Pulmonary artery endothelial cell (primary cell): ENCODE data around the gene CRABP2. TPM values are rescaled to one million over a fixed set of nuclear protein-coding genes. Genes with fewer than 3 reads are reported as not detected.

Source experiments
- DNase-seq: peaks from one replicate; pipeline ENCODE4 v3.0.0-alpha.2; 2011; ENCODE audit warnings: low read depth, low spot score
- total RNA-seq: library from RNA; depleted of rRNA; stranded (reverse); fragments of >200 nt; gene quantifications from 2 replicates; pipeline ENCODE4 v1.2.3, GENCODE V29; 2014

The CRABP2 gene
- total RNA-seq, 1 donor from 2014 or later, result 0.46 TPM

- DNase-seq, result no peak
Observed at GRCh38 chr1:156656806-156657740, 48.3 kb downstream of the CRABP2 start.

- no peak for DNase-seq
Observed at GRCh38 chr1:156655904-156656516, 49.4 kb downstream of the CRABP2 start.

GRCh38 chr1:156655151-156655903 lies 50.1 kb downstream of the CRABP2 start:
- DNase-seq, result no peak

GRCh38 chr1:156654700-156655099 lies 50.7 kb downstream of the CRABP2 start:
- no peak for DNase-seq

- DNase-seq, result no peak
Observed at GRCh38 chr1:156652992-156653355, 52.4 kb downstream of the CRABP2 start.

- no peak for DNase-seq
Observed at GRCh38 chr1:156652131-156652991, 53.0 kb downstream of the CRABP2 start.

Other genes starting within 250 kb of the CRABP2 start
- gene MEF2D, start 204.8 kb downstream of the CRABP2 start, total RNA-seq, result 3.8 and 4.7 TPM in 2 replicates
- 19.1 and 37.9 TPM in 2 replicates for gene IQGAP3, start 133.0 kb downstream of the CRABP2 start, total RNA-seq
- gene TTC24, start 125.9 kb downstream of the CRABP2 start, total RNA-seq, result not detected in 2 replicates
- gene NAXE, start 113.8 kb downstream of the CRABP2 start, total RNA-seq, result 97.7 and 126 TPM in 2 replicates
- 27.2 and 45.6 TPM in 2 replicates for gene GPATCH4, start 104.1 kb downstream of the CRABP2 start, total RNA-seq
- gene HAPLN2, start 86.2 kb downstream of the CRABP2 start, total RNA-seq, result not detected in 2 replicates
- gene BCAN, start 63.5 kb downstream of the CRABP2 start, total RNA-seq, result not detected in 2 replicates
- gene NES, start 28.2 kb downstream of the CRABP2 start, total RNA-seq, result 285 and 293 TPM in 2 replicates
- gene METTL25B, start 22.9 kb upstream of the CRABP2 start, total RNA-seq, result 7.5 and 7.9 TPM in 2 replicates
- 9.6 and 10.1 TPM in 2 replicates for gene ISG20L2, start 23.2 kb upstream of the CRABP2 start, total RNA-seq
- 56.2 and 66.9 TPM in 2 replicates for gene MRPL24, start 35.5 kb upstream of the CRABP2 start, total RNA-seq
- gene HDGF, start 46.1 kb upstream of the CRABP2 start, total RNA-seq, result 206 and 293 TPM in 2 replicates
- gene PRCC, start 62.0 kb upstream of the CRABP2 start, total RNA-seq, result 14.8 and 18.8 TPM in 2 replicates
- gene SH2D2A, start 111.3 kb upstream of the CRABP2 start, total RNA-seq, result 0.20 and 0.28 TPM in 2 replicates
- gene INSRR, start 153.5 kb upstream of the CRABP2 start, total RNA-seq, result not detected in 2 replicates
- under 0.01 and 0.14 TPM in 2 replicates for gene NTRK1, start 155.3 kb upstream of the CRABP2 start, total RNA-seq
- gene PEAR1, start 188.1 kb upstream of the CRABP2 start, total RNA-seq, result 15.8 and 17.3 TPM in 2 replicates
- 0.11 and 0.40 TPM in 2 replicates for gene LRRC71, start 215.0 kb upstream of the CRABP2 start, total RNA-seq